VCaP (cell line): ENCODE results near the gene CD2AP.

ENCODE experiments used
- H3K27ac ChIP-seq: fragments of 450-650 bp; 2 replicates; pipeline ENCODE4 v1.5.1; 2017
- TF ChIP-seq, protein P1 (sequence below): fragments of 450-650 bp; conservative IDR thresholded peaks from 2 replicates; pipeline ENCODE4 v1.5.1; 2017; ENCODE audit warnings: mild to moderate bottlenecking, moderate library complexity

CD2AP gene

DNA sequence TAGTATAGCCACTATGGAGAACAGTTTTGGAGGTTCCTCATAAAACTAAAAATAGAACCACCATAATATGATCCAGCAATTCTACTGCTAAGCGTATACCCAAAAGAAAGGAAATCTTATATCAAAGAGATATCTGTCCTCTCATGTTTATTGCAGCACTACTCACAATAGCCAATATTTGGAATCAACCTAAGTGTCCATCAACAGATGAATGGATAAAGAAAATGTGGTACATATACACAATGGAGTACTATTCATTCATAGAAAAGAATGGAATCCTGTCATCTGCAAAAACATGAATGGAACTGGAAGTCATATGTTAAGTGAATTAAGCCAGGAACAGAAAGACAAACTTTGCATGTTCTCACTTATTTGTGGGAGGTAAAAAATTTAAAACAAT lies 5.7 kb upstream of the CD2AP start:
- TF ChIP-seq, protein P1, sequence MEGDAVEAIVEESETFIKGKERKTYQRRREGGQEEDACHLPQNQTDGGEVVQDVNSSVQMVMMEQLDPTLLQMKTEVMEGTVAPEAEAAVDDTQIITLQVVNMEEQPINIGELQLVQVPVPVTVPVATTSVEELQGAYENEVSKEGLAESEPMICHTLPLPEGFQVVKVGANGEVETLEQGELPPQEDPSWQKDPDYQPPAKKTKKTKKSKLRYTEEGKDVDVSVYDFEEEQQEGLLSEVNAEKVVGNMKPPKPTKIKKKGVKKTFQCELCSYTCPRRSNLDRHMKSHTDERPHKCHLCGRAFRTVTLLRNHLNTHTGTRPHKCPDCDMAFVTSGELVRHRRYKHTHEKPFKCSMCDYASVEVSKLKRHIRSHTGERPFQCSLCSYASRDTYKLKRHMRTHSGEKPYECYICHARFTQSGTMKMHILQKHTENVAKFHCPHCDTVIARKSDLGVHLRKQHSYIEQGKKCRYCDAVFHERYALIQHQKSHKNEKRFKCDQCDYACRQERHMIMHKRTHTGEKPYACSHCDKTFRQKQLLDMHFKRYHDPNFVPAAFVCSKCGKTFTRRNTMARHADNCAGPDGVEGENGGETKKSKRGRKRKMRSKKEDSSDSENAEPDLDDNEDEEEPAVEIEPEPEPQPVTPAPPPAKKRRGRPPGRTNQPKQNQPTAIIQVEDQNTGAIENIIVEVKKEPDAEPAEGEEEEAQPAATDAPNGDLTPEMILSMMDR, result no peak
- H3K27ac ChIP-seq, result no peak overlapping the region

DNA sequence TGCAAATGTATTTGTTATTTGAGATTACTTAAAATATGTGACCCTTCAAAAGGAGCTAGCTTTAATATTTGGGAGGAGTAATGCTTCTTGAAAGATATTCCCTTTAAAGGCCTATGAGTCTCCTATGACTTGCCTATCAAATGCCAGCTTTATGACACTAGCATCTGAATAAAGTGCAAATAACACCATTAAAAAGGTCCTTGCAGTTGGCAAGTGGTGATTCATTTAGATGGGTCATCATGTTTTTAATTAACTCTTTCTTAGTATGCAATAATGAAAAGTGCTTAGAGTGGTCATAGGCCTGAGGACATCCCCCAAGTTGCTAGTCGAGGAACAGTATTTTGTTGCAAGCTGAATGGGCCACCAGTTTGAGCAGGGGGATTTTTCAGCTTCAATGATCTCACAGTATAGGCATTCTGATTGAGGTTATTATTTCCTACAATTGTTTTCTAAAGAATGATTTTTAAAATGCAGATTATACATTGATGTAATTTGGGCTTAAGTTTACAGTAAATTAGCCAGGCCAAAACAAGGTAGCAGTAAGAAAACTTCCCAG lies 3.7 kb upstream of the CD2AP start:
- H3K27ac ChIP-seq, result no peak overlapping the region
- TF ChIP-seq, protein P1, result no peak

DNA sequence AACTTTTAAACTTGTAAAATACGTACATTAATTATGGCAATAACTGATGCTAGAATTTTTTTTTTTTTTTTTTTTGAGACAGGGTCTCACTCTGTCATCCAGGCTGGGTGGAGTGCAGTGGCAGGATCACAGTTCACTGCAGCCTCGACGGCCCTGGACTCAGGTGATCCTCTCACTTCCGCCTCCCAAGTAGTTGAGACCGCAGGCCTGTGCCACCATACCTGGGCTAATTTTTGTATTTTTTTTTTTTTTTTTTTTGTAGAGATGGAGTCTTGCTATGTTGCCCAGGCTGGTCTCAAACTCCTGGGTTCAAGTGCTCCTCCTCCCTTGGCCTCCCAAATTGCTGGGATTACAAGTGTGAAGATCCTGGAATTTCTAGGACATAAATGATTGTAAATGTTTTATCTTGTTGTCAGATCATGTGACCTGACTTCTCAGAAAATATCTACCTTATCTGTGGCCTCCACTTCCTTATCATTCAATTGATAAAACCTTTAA lies 2.2 kb upstream of the CD2AP start:
- H3K27ac ChIP-seq, result no peak overlapping the region
- TF ChIP-seq, protein P1, result no peak

DNA sequence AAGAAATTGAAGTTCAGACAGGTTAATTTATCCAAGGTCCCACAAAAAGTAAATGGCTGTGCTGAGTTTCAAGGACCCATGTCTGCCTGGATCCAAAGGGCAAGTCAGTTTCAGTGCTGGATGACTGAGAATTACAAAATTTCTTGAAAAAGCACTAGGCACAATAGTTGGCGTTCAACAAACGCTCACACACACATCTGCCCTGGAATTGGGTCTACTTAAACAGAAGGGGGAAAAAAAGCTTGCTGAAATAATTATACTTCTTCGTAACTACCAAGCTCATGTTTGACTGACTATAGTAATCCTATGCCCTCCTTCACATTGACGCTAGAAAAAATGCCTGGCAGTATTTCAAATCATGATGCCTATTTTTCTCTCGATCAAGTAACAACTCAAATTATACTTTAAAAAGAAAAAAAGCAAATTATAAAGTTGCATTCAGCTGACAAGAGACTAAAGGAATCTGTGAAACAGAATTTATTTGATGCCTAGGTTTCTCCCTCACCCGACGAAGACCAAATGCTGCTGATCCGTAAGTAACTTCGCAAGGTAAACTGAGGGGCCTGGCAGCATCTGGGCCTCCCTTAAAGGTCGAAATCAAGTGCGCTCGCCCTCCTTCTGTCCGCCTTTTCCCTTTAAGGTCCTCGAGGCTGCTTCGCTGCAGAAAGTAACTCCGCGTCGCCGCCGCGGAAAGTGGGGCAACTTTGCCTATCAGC lies 650 bp upstream of the CD2AP start:
- TF ChIP-seq, protein P1, result no peak
- H3K27ac ChIP-seq, result peak overlapping the region; percentile 92

DNA sequence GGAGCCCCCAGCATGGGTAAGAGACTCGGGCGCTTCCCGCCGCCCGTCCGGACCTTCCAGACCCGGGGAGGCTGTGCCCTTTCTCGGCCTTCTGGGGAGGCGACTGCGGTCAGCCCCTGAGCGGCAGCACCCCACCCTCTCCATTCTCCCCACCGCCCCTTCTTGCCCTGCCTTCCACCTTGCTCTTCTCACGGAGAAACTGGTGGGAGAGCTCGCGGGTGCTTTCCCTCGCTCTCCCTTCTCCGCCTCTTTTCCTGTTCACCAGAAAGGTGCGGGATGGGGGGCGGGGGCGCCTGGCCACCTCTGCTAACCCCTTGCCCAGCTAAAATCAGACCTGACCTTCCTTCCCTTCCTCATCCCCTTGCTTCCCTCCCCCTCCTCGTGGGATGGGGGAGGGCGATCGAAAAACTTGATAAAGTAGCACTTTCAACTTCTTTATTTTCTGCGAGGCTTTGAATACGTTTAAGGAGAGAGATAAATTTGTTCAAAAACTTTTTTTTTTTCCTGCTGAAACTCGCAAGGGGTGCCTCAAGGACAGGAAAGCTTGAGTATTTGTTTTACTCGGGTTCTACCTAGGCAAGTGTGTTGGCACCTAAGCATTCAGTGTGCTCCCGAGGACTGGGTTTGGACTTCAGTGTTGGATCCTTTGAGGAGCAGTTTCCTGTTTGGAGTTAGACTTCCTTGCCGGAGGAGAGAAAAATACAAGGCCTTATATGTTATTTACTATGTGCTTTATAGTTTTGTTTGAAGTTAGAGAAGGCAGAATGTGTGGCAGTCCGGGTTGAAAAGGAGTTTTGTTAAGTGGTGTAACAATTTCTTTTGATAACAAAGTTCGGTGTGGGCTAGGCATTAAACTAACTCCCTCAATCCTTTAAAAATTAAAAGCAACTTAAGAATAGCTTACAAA lies 897 bp downstream of the CD2AP start:
- peak overlapping the region; percentile 92 for H3K27ac ChIP-seq
- TF ChIP-seq, protein P1, result no peak

DNA sequence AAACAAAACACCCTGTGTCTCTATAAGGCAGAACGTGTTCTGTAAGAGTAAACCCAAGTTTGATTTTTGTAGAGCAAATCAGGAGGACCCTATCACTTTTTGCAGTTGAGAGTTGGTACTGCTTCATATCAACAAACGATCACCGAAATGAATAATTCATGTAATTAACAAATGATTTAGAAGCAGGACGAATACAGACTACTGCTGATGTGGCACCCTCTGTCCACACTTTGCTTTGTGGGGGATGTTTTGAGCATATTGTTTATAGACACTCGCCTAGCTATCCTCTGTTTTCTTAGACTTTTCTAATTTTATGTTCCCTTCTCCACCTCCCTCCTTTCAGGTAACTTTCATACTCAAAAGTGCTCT lies 1.5 kb downstream of the CD2AP start:
- TF ChIP-seq, protein P1, result no peak
- H3K27ac ChIP-seq, result peak overlapping the region; percentile 92

DNA sequence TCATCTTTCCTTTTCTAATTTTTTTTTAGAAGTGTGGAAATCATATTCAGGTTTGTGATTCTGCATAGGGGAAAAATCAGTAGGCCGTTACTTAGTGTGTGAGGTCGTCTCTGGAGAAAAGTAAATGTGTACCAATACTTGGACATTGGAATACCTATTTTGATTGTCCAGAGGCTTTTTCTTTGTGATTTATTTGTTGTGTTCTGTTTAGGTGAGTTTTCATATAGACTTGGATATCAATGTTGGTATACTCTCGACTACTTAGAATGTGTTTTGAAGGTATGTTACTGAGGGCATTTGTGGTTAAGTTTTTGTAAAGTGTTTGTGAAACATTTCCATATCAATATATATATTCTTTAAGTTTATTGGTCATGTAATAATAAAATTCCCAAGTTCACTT lies 2.3 kb downstream of the CD2AP start:
- H3K27ac ChIP-seq, result peak overlapping the region; percentile 92
- TF ChIP-seq, protein P1, result no peak

DNA sequence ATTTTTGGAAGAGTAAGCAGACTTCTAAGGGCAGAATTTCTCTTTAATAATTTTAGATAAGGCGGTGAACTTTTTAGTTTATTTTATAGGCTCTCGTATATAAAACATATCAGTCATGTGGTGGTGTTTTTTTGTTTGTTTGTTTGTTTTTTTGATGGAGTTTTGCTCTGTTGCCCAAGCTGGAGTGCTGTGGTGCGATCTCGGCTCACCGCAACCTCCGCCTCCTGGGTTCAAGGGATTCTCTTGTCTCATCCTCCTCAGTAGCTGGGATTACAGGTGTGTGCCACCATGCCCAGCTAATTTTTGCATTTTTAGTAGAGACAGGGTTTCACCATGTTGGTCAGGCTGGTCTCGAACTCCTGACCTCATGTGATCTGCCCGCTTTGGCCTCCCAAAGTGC lies 3.6 kb downstream of the CD2AP start:
- peak overlapping the region; percentile 92 for H3K27ac ChIP-seq
